ENCODE data around the gene RPS6KA3.
A peak's percentile ranks its signal among the peaks of the same experiment; 100 is the strongest.

Gene RPS6KA3

GRCh38 chrX:20271186-20271585 is 4.5 kb upstream of the RPS6KA3 start:
- peaks cover 0 to 24% (median 3%) of the 10 kb centered on the region in 3 experiments for H3K27me3 ChIP-seq (ENCODE audit: control insufficient read depth in 3 of 3, insufficient read depth in 3 of 3, low read depth in 1 of 3, low read length in 3 of 3)
- H3K27ac ChIP-seq (replicated peaks; ENCODE audit: low read length) = no peak overlapping the region
- H2BK12ac ChIP-seq (ENCODE audit: low read length) = no peak overlapping the region

DNA sequence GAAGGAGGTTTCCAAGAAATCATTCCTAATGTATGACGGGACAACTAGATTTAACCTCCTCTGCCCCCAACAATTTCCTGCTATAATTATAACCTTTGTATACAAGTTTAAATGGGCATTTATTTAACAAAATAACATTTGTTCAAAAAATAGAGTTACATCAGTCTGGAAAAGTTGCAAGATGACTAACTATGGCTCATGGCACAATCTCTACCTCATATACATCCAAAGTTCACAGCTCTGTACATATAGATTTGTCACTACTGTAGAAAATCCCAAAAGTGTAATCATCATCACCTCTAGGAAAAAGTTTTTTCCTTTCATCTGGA is 3.8 kb upstream of the RPS6KA3 start:
- no CpG with 5 or more reads among the region's 1 CpG for WGBS, 2 donors (ENCODE audit: extremely low coverage in 2 of 2, insufficient read length in 2 of 2, insufficient replicate concordance in 1 of 2)
- Histone ChIP-seq H3K23ac (ENCODE audit: low read depth, low read length, poor library complexity) (no peak overlapping the region), H2BK15ac (ENCODE audit: low read length) (no peak overlapping the region), H3K14ac (ENCODE audit: low read length) (no peak overlapping the region), H3K27ac (replicated peaks; ENCODE audit: low read length) (no peak overlapping the region), H3K79me1 (ENCODE audit: low read depth, low read length) (no peaks in the 10 kb centered on the region), H3K4me3 (ENCODE audit: low read length in 2 of 2) (no peak overlapping the region), H3K36me3 (replicated peaks in 1 of 2; ENCODE audit: control insufficient read depth in 2 of 2, insufficient read depth in 2 of 2, low read length in 2 of 2) (no peaks in the 10 kb centered on the region), H2BK5ac (ENCODE audit: low read length) (no peak overlapping the region), H3K27me3 (ENCODE audit: control insufficient read depth in 3 of 3, insufficient read depth in 3 of 3, low read depth in 1 of 3, low read length in 3 of 3) (peaks cover 0 to 24% (median 3%) of the 10 kb centered on the region in 3 experiments), H2AFZ (ENCODE audit: low read length) (no peak overlapping the region), H3K9me3 (replicated peaks in 1 of 2; ENCODE audit: control insufficient read depth in 2 of 2, insufficient read depth in 1 of 2, low read depth in 1 of 2, low read length in 2 of 2) (no peaks in the 10 kb centered on the region), H4K8ac (ENCODE audit: low read depth, low read length) (no peak overlapping the region), H3K4me2 (ENCODE audit: insufficient read depth, low read length, poor library complexity, severe bottlenecking) (no peak overlapping the region), H3K4ac (ENCODE audit: low read length) (no peak overlapping the region), H3K9ac (ENCODE audit: low read depth, low read length, poor library complexity) (no peak overlapping the region), H3K18ac (ENCODE audit: low read length) (no peak overlapping the region), H2BK120ac (ENCODE audit: low read depth, low read length) (no peak overlapping the region), H2BK12ac (ENCODE audit: low read length) (no peak overlapping the region), H4K91ac (ENCODE audit: low read depth, low read length, poor library complexity) (no peak overlapping the region), H3K4me1 (ENCODE audit: control insufficient read depth in 2 of 2, insufficient read depth in 1 of 2, low read depth in 1 of 2, low read length in 2 of 2) (no peaks in the 10 kb centered on the region), H2AK5ac (ENCODE audit: low read depth, low read length) (no peak overlapping the region)
- DNase-seq (ENCODE audit: low spot score) = no peak

More at GRCh38 chrX:20271186-20271585, 4.5 kb upstream of the RPS6KA3 start:
- no peaks in the 10 kb centered on the region for H3K9me3 ChIP-seq (replicated peaks in 1 of 2; ENCODE audit: control insufficient read depth in 2 of 2, insufficient read depth in 1 of 2, low read depth in 1 of 2, low read length in 2 of 2)
- no peak overlapping the region for H2BK5ac ChIP-seq (ENCODE audit: low read length)
- no peaks in the 10 kb centered on the region for H3K4me1 ChIP-seq (ENCODE audit: control insufficient read depth in 2 of 2, insufficient read depth in 1 of 2, low read depth in 1 of 2, low read length in 2 of 2)
- no peak overlapping the region for H3K4me2 ChIP-seq (ENCODE audit: insufficient read depth, low read length, poor library complexity, severe bottlenecking)
- H3K18ac ChIP-seq (ENCODE audit: low read length) = no peak overlapping the region
- H2AK5ac ChIP-seq (ENCODE audit: low read depth, low read length) = no peak overlapping the region
- no peaks in the 10 kb centered on the region for H3K79me1 ChIP-seq (ENCODE audit: low read depth, low read length)
- H4K91ac ChIP-seq (ENCODE audit: low read depth, low read length, poor library complexity) = no peak overlapping the region
- H2BK15ac ChIP-seq (ENCODE audit: low read length) = no peak overlapping the region
- no peak overlapping the region for H3K23ac ChIP-seq (ENCODE audit: low read depth, low read length, poor library complexity)
- no peak overlapping the region for H3K4ac ChIP-seq (ENCODE audit: low read length)
- no peak overlapping the region for H2BK120ac ChIP-seq (ENCODE audit: low read depth, low read length)
- H4K8ac ChIP-seq (ENCODE audit: low read depth, low read length) = no peak overlapping the region
- no peak overlapping the region for H2AFZ ChIP-seq (ENCODE audit: low read length)
- no CpG with 5 or more reads among the region's 1 CpG for WGBS, 2 donors (ENCODE audit: extremely low coverage in 2 of 2, insufficient read length in 2 of 2, insufficient replicate concordance in 1 of 2)
- no peak overlapping the region for H3K4me3 ChIP-seq (ENCODE audit: low read length in 2 of 2)
- no peaks in the 10 kb centered on the region for H3K36me3 ChIP-seq (replicated peaks in 1 of 2; ENCODE audit: control insufficient read depth in 2 of 2, insufficient read depth in 2 of 2, low read length in 2 of 2)
- no peak for DNase-seq (ENCODE audit: low spot score)
- H3K9ac ChIP-seq (ENCODE audit: low read depth, low read length, poor library complexity) = no peak overlapping the region
- no peak overlapping the region for H3K14ac ChIP-seq (ENCODE audit: low read length)

GRCh38 chrX:20269848-20270561 is 3.3 kb upstream of the RPS6KA3 start:
- Histone ChIP-seq H3K4ac (ENCODE audit: low read length) (no peak overlapping the region), H3K9ac (ENCODE audit: low read depth, low read length, poor library complexity) (no peak overlapping the region), H2BK15ac (ENCODE audit: low read length) (no peak overlapping the region), H2BK120ac (ENCODE audit: low read depth, low read length) (no peak overlapping the region), H3K9me3 (replicated peaks in 1 of 2; ENCODE audit: control insufficient read depth in 2 of 2, insufficient read depth in 1 of 2, low read depth in 1 of 2, low read length in 2 of 2) (no peaks in the 10 kb centered on the region), H3K14ac (ENCODE audit: low read length) (no peak overlapping the region), H2BK12ac (ENCODE audit: low read length) (no peak overlapping the region), H2AFZ (ENCODE audit: low read length) (no peak overlapping the region), H3K79me1 (ENCODE audit: low read depth, low read length) (no peaks in the 10 kb centered on the region), H3K4me3 (ENCODE audit: low read length in 2 of 2) (no peak overlapping the region), H3K23ac (ENCODE audit: low read depth, low read length, poor library complexity) (no peak overlapping the region), H3K36me3 (replicated peaks in 1 of 2; ENCODE audit: control insufficient read depth in 2 of 2, insufficient read depth in 2 of 2, low read length in 2 of 2) (no peaks in the 10 kb centered on the region), H4K91ac (ENCODE audit: low read depth, low read length, poor library complexity) (no peak overlapping the region), H3K4me2 (ENCODE audit: insufficient read depth, low read length, poor library complexity, severe bottlenecking) (no peak overlapping the region), H3K27me3 (ENCODE audit: control insufficient read depth in 3 of 3, insufficient read depth in 3 of 3, low read depth in 1 of 3, low read length in 3 of 3) (peaks cover 0 to 22% (median 3%) of the 10 kb centered on the region in 3 experiments), H3K4me1 (ENCODE audit: control insufficient read depth in 2 of 2, insufficient read depth in 1 of 2, low read depth in 1 of 2, low read length in 2 of 2) (no peaks in the 10 kb centered on the region), H2BK5ac (ENCODE audit: low read length) (no peak overlapping the region), H2AK5ac (ENCODE audit: low read depth, low read length) (no peak overlapping the region), H3K27ac (replicated peaks; ENCODE audit: low read length) (no peak overlapping the region), H3K18ac (ENCODE audit: low read length) (no peak overlapping the region), H4K8ac (ENCODE audit: low read depth, low read length) (no peak overlapping the region)
- DNase-seq (ENCODE audit: low spot score) = no peak
- WGBS, 2 donors (ENCODE audit: extremely low coverage in 2 of 2, insufficient read length in 2 of 2, insufficient replicate concordance in 1 of 2) = no CpG with 5 or more reads among the region's 4 CpGs

GRCh38 chrX:20267931-20268701 is 1.4 kb upstream of the RPS6KA3 start:
- H4K8ac ChIP-seq (ENCODE audit: low read depth, low read length) = no peak overlapping the region
- H3K36me3 ChIP-seq (replicated peaks in 1 of 2; ENCODE audit: control insufficient read depth in 2 of 2, insufficient read depth in 2 of 2, low read length in 2 of 2) = no peaks in the 10 kb centered on the region
- peak overlapping the region; percentile 58 for H2BK12ac ChIP-seq (ENCODE audit: low read length)
- H3K9ac ChIP-seq (ENCODE audit: low read depth, low read length, poor library complexity) = peak overlapping the region; percentile 70
- peak overlapping the region; percentile 56 to 77 for H3K4me3 ChIP-seq (ENCODE audit: low read length in 2 of 2)
- H3K4me1 ChIP-seq (ENCODE audit: control insufficient read depth in 2 of 2, insufficient read depth in 1 of 2, low read depth in 1 of 2, low read length in 2 of 2) = peaks cover 0 to 4% of the 10 kb centered on the region in 2 donors
- no peaks in the 10 kb centered on the region for H3K79me1 ChIP-seq (ENCODE audit: low read depth, low read length)
- no peak overlapping the region for H2AK5ac ChIP-seq (ENCODE audit: low read depth, low read length)
- H4K91ac ChIP-seq (ENCODE audit: low read depth, low read length, poor library complexity) = no peak overlapping the region
- H3K23ac ChIP-seq (ENCODE audit: low read depth, low read length, poor library complexity) = no peak overlapping the region
- H2BK5ac ChIP-seq (ENCODE audit: low read length) = no peak overlapping the region
- H2BK15ac ChIP-seq (ENCODE audit: low read length) = peak overlapping the region; percentile 89
- H3K27me3 ChIP-seq (ENCODE audit: control insufficient read depth in 3 of 3, insufficient read depth in 3 of 3, low read depth in 1 of 3, low read length in 3 of 3) = peaks cover 0 to 19% (median 3%) of the 10 kb centered on the region in 3 experiments
- no peaks in the 10 kb centered on the region for H3K9me3 ChIP-seq (replicated peaks in 1 of 2; ENCODE audit: control insufficient read depth in 2 of 2, insufficient read depth in 1 of 2, low read depth in 1 of 2, low read length in 2 of 2)
- H2BK120ac ChIP-seq (ENCODE audit: low read depth, low read length) = no peak overlapping the region
- H3K18ac ChIP-seq (ENCODE audit: low read length) = peak overlapping the region; percentile 80
- no peak overlapping the region for H3K14ac ChIP-seq (ENCODE audit: low read length)
- H3K4ac ChIP-seq (ENCODE audit: low read length) = no peak overlapping the region
- no peak overlapping the region for H3K27ac ChIP-seq (replicated peaks; ENCODE audit: low read length)
- DNase-seq (ENCODE audit: low spot score) = no peak
- WGBS, 2 donors (ENCODE audit: extremely low coverage in 2 of 2, insufficient read length in 2 of 2, insufficient replicate concordance in 1 of 2) = no CpG with 5 or more reads among the region's 54 CpGs
- peak overlapping the region; percentile 49 for H3K4me2 ChIP-seq (ENCODE audit: insufficient read depth, low read length, poor library complexity, severe bottlenecking)
- H2AFZ ChIP-seq (ENCODE audit: low read length) = peak overlapping the region; percentile 94
